Colonic mucosa (tissue), 4 donors: ENCODE data around the gene GLI3. TPM values are rescaled to one million over a fixed set of nuclear protein-coding genes. Genes with fewer than 3 reads are reported as not detected.
A peak's percentile ranks its signal among the peaks of the same experiment; 100 is the strongest.

ENCODE experiments used
- DNase-seq: peaks from one replicate; pipeline ENCODE4 v3.0.0-alpha.2; 2020
- H3K27ac ChIP-seq: fragments of 200-600 bp; one replicate; pipeline ENCODE4 v1.8.0; 2021
- H3K27me3 ChIP-seq: fragments of 200-600 bp; one replicate; pipeline ENCODE4 v1.8.0; 2021
- H3K36me3 ChIP-seq: fragments of 200-600 bp; one replicate; pipeline ENCODE4 v1.8.0; 2021
- H3K4me1 ChIP-seq: fragments of 200-600 bp; one replicate; pipeline ENCODE4 v1.8.0; 2021; ENCODE audit warnings: mild to moderate bottlenecking
- H3K4me3 ChIP-seq: fragments of 200-600 bp; one replicate; pipeline ENCODE4 v1.8.0; 2021
- H3K9ac ChIP-seq, 2 donors: one replicate each; pipeline ENCODE4 v1.7.0; 2013; ENCODE audit warnings: control low read depth in 2 of 2, low read depth in 2 of 2, low read length in 2 of 2
- H3K9me3 ChIP-seq: fragments of 200-600 bp; one replicate; pipeline ENCODE4 v1.8.0; 2021
- CTCF ChIP-seq: fragments of 200-600 bp; IDR thresholded peaks from one replicate; pipeline ENCODE4 v1.8.0; 2022; ENCODE audit warnings: antibody characterized with exemption, mild to moderate bottlenecking
- intact Hi-C: fragments of 100-400 bp; cut with DNase I; formaldehyde crosslinking; loops from one replicate; pipeline ENCODE4 v1.14.1; 2022
- total RNA-seq, 2 donors: library from RNA; stranded (reverse); fragmentation: NEBNext Ultra II Directional in 1 of 2; extraction: Animal tissue kit (Norgen Biotek cat#: 25700) in 1 of 2; gene quantifications; one replicate each; pipeline ENCODE4 v1.2.1, GENCODE V29; 2021
- donor health status: healthy.
- donor health status: DM: no; HTN: no; CAD: no.
- donor health status: DM: no; HTN: no; CAD: no.

The GLI3 gene
- total RNA-seq, 2 donors from 2014 or later: 1.8 to 8.0 TPM

DNA sequence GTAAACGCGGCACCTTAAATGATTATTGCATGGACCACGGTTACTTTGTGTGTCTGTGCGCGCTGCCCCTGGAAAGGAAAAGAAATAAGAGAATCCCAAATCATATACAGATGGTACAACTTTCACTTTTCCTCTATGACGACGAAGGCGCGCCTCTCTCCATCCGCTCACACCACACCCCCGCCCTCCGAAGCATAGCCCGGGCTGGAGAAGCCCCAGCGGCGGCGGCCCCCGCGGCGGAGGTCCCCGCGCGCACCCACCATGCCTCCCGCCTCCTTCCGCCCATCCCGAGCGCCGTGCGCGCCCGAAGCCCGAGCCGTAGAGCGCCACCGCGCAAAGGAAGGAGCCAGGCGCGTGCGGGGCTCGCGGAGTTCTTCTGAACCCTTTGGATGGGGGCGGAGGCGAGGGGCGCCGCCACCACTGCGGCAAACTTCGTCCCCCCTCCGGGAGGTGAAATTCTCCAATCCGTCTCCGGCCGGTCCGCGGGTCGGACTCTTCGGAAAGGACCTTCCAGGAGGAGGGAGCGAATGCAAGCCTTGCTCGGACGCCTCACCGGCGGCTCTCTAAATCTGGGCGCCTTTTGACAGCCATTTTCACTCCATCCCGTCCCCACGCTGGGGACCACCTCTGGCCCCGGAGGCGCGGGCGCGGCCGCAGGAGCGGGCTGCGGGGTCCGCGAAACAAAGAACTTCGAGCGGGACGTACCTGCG, 588 bp downstream of the GLI3 start:
- Histone ChIP-seq H3K36me3 (no peaks in the 10 kb centered on the region), H3K27ac (peak overlapping the region; percentile 69), H3K9me3 (no peaks in the 10 kb centered on the region), H3K9ac (peak overlapping the region; percentile 43 to 68), H3K27me3 (peaks cover 22% of the 10 kb centered on the region), H3K4me1 (no peaks in the 10 kb centered on the region), H3K4me3 (peak overlapping the region; percentile 50)
- peak; percentile 34 for DNase-seq
- no peak for TF ChIP-seq CTCF
- intact Hi-C loops: no loop called here

DNA sequence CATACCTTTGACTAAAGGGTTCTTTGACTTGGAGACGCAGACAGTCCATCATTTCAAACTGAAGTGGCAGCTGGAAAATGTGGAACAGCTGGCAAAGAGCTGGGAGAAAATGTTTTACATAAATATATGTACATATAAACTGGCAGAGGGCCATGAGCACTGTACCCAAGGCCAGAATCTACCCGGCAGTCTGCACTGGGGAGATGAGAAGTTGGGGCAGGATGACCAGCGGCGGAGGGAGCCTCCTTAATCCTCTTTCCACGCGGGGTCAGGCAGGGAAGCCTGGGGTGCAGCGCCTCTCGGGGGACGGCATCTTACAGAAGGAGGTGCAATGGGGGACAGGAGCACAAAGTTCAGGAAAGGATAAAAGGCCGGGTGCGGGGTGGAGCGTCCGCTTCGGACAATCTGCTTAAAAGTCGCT, 1.3 kb downstream of the GLI3 start:
- H3K4me1 ChIP-seq: no peaks in the 10 kb centered on the region
- no peak for TF ChIP-seq CTCF
- no peaks in the 10 kb centered on the region for H3K36me3 ChIP-seq
- peaks cover 22% of the 10 kb centered on the region for H3K27me3 ChIP-seq
- intact Hi-C loops: no loop called here
- peak overlapping the region; percentile 50 for H3K4me3 ChIP-seq
- H3K27ac ChIP-seq: peak overlapping the region; percentile 69
- DNase-seq: no peak
- H3K9ac ChIP-seq: peak overlapping the region; percentile 18 to 43
- H3K9me3 ChIP-seq: no peaks in the 10 kb centered on the region

DNA sequence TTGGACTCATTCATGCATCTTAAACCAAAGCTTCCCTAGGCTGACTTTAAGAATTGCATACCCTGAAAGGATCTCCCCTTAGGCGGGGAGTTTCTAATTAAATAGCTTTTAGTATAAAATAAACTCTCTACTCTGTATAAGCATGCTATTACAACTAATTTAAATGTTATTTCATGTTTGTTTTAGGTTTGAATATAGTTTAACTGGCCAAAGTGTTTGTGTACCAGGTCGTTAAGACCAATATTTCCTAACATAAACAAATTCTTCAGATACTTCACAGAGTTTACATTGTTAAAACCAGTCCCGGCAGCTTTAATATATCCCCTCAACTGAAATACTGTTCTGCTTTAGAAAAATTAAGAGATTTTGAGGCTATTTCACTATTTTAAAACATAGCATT, 2.3 kb downstream of the GLI3 start:
- H3K9me3 ChIP-seq: no peaks in the 10 kb centered on the region
- intact Hi-C loops: no loop called here
- H3K4me1 ChIP-seq: no peaks in the 10 kb centered on the region
- DNase-seq: no peak
- H3K9ac ChIP-seq: no peak overlapping the region
- TF ChIP-seq CTCF: no peak
- no peak overlapping the region for H3K4me3 ChIP-seq
- no peaks in the 10 kb centered on the region for H3K36me3 ChIP-seq
- H3K27me3 ChIP-seq: peaks cover 17% of the 10 kb centered on the region
- no peak overlapping the region for H3K27ac ChIP-seq

GRCh38 chr7:42233695-42234331, 3.2 kb downstream of the GLI3 start:
- Histone ChIP-seq H3K36me3 (no peaks in the 10 kb centered on the region), H3K27me3 (peaks cover 17% of the 10 kb centered on the region), H3K9ac (no peak overlapping the region), H3K4me1 (no peaks in the 10 kb centered on the region), H3K4me3 (no peak overlapping the region), H3K9me3 (no peaks in the 10 kb centered on the region), H3K27ac (no peak overlapping the region)
- no peak for DNase-seq
- TF ChIP-seq CTCF: no peak
- intact Hi-C loops: no loop called here

- Histone ChIP-seq H3K9me3 (no peaks in the 10 kb centered on the region), H3K36me3 (no peaks in the 10 kb centered on the region), H3K27ac (no peak overlapping the region), H3K27me3 (peaks cover 17% of the 10 kb centered on the region), H3K4me1 (no peaks in the 10 kb centered on the region), H3K4me3 (no peak overlapping the region), H3K9ac (no peak overlapping the region)
- TF ChIP-seq CTCF: no peak
- intact Hi-C loops: no loop called here
- DNase-seq: no peak
Observed at GRCh38 chr7:42233171-42233570, 3.8 kb downstream of the GLI3 start.
